ENCODE measurements around the gene SPAG16. TPM values are rescaled to one million over a fixed set of nuclear protein-coding genes. Genes with fewer than 3 reads are reported as not detected.
A peak's percentile ranks its signal among the peaks of the same experiment; 100 is the strongest.

Gene SPAG16
- total RNA-seq, 1 donor from 2014 or later = 16.7 TPM

GRCh38 chr2:213315168-213315876, 31.1 kb downstream of the SPAG16 start:
- no peak overlapping the region for H3K27ac Mint-ChIP-seq (ENCODE audit: unreplicated experiment)
- no peak for DNase-seq (ENCODE audit: low read depth)
- Histone ChIP-seq H3K9ac (ENCODE audit: low read length) (no peak overlapping the region), H3K36me3 (ENCODE audit: insufficient read depth, low read length) (no peaks in the 10 kb centered on the region), H3K4me3 (ENCODE audit: insufficient read depth, low read depth, low read length) (no peak overlapping the region), H3K4me2 (ENCODE audit: low read length) (peak overlapping the region; percentile 8), H3K27ac (ENCODE audit: low read depth, low read length) (no peak overlapping the region), H3K4me1 (ENCODE audit: insufficient read depth, low read length) (peaks cover 3% of the 10 kb centered on the region), H3K9me3 (ENCODE audit: insufficient read depth, low read depth, low read length) (no peaks in the 10 kb centered on the region), H3K27me3 (ENCODE audit: insufficient read depth, low read length) (no peaks in the 10 kb centered on the region), H4K20me1 (ENCODE audit: insufficient read depth, low read length) (no peaks in the 10 kb centered on the region), H3K79me2 (ENCODE audit: insufficient read depth, low read length) (no peaks in the 10 kb centered on the region), H2AFZ (ENCODE audit: low read depth, low read length) (no peak overlapping the region)
- FAIRE-seq = no peak
- peaks cover 2% of the 10 kb centered on the region for H3K4me1 Mint-ChIP-seq (ENCODE audit: low read depth, unreplicated experiment)
- no peaks in the 10 kb centered on the region for H3K9me3 Mint-ChIP-seq (ENCODE audit: unreplicated experiment)
- no peaks in the 10 kb centered on the region for H3K36me3 Mint-ChIP-seq (ENCODE audit: low read depth, unreplicated experiment)
- TF ChIP-seq EZH2 (IDR thresholded peaks at IDR 0.05; ENCODE audit: insufficient read depth, low read length) (no peak), CTCF (IDR thresholded peaks at IDR 0.05; ENCODE audit: insufficient read depth, low read depth, low read length) (no peak)
- no peak overlapping the region for H3K4me3 Mint-ChIP-seq (ENCODE audit: unreplicated experiment)
- no peaks in the 10 kb centered on the region for H3K27me3 Mint-ChIP-seq (ENCODE audit: low read depth, unreplicated experiment)

GRCh38 chr2:213316001-213316735, 31.9 kb downstream of the SPAG16 start:
- H3K9ac ChIP-seq (ENCODE audit: low read length) = no peak overlapping the region
- H3K27ac Mint-ChIP-seq (ENCODE audit: unreplicated experiment) = no peak overlapping the region

More at GRCh38 chr2:213316001-213316735, 31.9 kb downstream of the SPAG16 start:
- FAIRE-seq (peak; percentile 55), DNase-seq (ENCODE audit: low read depth) (peak; percentile 51)
- Histone ChIP-seq H2AFZ (ENCODE audit: low read depth, low read length) (no peak overlapping the region), H3K4me1 (ENCODE audit: insufficient read depth, low read length) (peaks cover 3% of the 10 kb centered on the region), H3K27me3 (ENCODE audit: insufficient read depth, low read length) (no peaks in the 10 kb centered on the region), H3K4me3 (ENCODE audit: insufficient read depth, low read depth, low read length) (no peak overlapping the region), H3K4me2 (ENCODE audit: low read length) (peak overlapping the region; percentile 8), H4K20me1 (ENCODE audit: insufficient read depth, low read length) (no peaks in the 10 kb centered on the region), H3K36me3 (ENCODE audit: insufficient read depth, low read length) (no peaks in the 10 kb centered on the region), H3K27ac (ENCODE audit: low read depth, low read length) (no peak overlapping the region), H3K79me2 (ENCODE audit: insufficient read depth, low read length) (no peaks in the 10 kb centered on the region), H3K9me3 (ENCODE audit: insufficient read depth, low read depth, low read length) (no peaks in the 10 kb centered on the region)
- H3K4me3 Mint-ChIP-seq (ENCODE audit: unreplicated experiment) = no peak overlapping the region
- H3K4me1 Mint-ChIP-seq (ENCODE audit: low read depth, unreplicated experiment) = peaks cover 2% of the 10 kb centered on the region
- H3K36me3 Mint-ChIP-seq (ENCODE audit: low read depth, unreplicated experiment) = no peaks in the 10 kb centered on the region
- no peaks in the 10 kb centered on the region for H3K9me3 Mint-ChIP-seq (ENCODE audit: unreplicated experiment)
- H3K27me3 Mint-ChIP-seq (ENCODE audit: low read depth, unreplicated experiment) = no peaks in the 10 kb centered on the region
- TF ChIP-seq EZH2 (IDR thresholded peaks at IDR 0.05; ENCODE audit: insufficient read depth, low read length) = no peak
- TF ChIP-seq CTCF (IDR thresholded peaks at IDR 0.05; ENCODE audit: insufficient read depth, low read depth, low read length) = no peak

Measured in astrocyte (in vitro differentiated cells and primary cell).